ENCODE data around the gene CMAS. TPM values are rescaled to one million over a fixed set of nuclear protein-coding genes. Genes with fewer than 3 reads are reported as not detected.

CMAS gene
- total RNA-seq, 1 donor from 2014 or later, result 25.3 TPM

DNA sequence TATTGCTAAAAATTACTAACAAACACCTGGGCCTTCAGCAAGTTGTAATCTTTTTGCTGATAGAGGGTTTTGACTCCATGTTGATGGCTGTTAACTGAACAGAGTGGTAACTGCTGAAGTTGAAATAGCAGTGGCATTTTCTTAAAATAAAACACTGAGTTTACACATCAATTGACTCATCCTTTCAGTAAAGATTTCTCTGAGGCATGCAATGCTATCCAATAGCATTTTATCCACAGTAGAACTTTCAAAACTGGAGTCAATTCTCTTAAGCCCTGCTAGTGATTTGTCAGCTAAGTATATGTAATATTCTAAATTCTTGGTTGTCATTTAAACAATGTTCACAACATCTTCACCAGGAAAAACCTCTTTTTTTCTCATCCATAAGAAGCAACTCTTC is 59.5 kb downstream of the CMAS start:
- DNase-seq (ENCODE audit: extremely low spot score in 2 of 2), result no peak
- TF ChIP-seq POLR2AphosphoS5 (IDR thresholded peaks at IDR 0.05; ENCODE audit: insufficient read depth in 1 of 2, low read depth in 1 of 2), result no peak
- no peak for TF ChIP-seq POLR2A (IDR thresholded peaks at IDR 0.05)
- TF ChIP-seq, protein P1, sequence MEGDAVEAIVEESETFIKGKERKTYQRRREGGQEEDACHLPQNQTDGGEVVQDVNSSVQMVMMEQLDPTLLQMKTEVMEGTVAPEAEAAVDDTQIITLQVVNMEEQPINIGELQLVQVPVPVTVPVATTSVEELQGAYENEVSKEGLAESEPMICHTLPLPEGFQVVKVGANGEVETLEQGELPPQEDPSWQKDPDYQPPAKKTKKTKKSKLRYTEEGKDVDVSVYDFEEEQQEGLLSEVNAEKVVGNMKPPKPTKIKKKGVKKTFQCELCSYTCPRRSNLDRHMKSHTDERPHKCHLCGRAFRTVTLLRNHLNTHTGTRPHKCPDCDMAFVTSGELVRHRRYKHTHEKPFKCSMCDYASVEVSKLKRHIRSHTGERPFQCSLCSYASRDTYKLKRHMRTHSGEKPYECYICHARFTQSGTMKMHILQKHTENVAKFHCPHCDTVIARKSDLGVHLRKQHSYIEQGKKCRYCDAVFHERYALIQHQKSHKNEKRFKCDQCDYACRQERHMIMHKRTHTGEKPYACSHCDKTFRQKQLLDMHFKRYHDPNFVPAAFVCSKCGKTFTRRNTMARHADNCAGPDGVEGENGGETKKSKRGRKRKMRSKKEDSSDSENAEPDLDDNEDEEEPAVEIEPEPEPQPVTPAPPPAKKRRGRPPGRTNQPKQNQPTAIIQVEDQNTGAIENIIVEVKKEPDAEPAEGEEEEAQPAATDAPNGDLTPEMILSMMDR (IDR thresholded peaks at IDR 0.05), result no peak
- H3K4me3 ChIP-seq, result no peak overlapping the region
- H3K4me1 ChIP-seq, result no peaks in the 10 kb centered on the region
- no peak overlapping the region for H3K27ac ChIP-seq
- H3K27me3 ChIP-seq, result no peaks in the 10 kb centered on the region
- no peaks in the 10 kb centered on the region for H3K9me3 ChIP-seq
- no peaks in the 10 kb centered on the region for H3K36me3 ChIP-seq
- intact Hi-C loops (cut with DNase I), result no loop called here

DNA sequence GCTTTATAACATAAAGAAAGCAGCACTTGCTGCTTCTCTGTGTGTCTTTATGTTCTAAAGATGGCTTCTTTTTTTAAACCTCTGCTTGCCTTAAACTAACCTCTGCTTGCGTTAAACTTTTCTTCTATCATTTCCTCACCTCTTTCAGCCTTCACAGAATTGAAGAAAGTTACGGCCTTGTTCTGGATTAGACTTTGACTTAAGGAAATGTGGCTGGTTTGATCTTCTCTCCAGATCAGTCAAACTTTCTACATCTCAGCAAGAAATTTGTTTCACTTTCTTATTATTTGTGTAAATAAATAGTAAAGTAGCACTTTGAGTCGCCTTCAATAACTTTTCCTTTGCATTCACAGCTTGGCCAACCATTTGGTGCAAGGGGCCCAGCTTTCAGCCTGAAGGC is 64.2 kb downstream of the CMAS start:
- H3K4me3 ChIP-seq, result no peak overlapping the region
- H3K36me3 ChIP-seq, result no peaks in the 10 kb centered on the region
- H3K27me3 ChIP-seq, result no peaks in the 10 kb centered on the region
- H3K27ac ChIP-seq, result no peak overlapping the region
- no peak for DNase-seq (ENCODE audit: extremely low spot score in 2 of 2)
- TF ChIP-seq POLR2A (IDR thresholded peaks at IDR 0.05), result no peak
- TF ChIP-seq POLR2AphosphoS5 (IDR thresholded peaks at IDR 0.05; ENCODE audit: insufficient read depth in 1 of 2, low read depth in 1 of 2), result no peak
- TF ChIP-seq, protein P1 (IDR thresholded peaks at IDR 0.05), result no peak
- no peaks in the 10 kb centered on the region for H3K9me3 ChIP-seq
- no peaks in the 10 kb centered on the region for H3K4me1 ChIP-seq
- intact Hi-C loops (cut with DNase I), result no loop called here

Other genes starting within 250 kb of the CMAS start
- gene ABCC9, start 104.8 kb upstream of the CMAS start, total RNA-seq, result 24.6 TPM

Measured in vagina (tissue), 2 donors.